HepG2 (cell line): ENCODE measurements around the gene IST1. TPM values are rescaled to one million over a fixed set of nuclear protein-coding genes. Genes with fewer than 3 reads are reported as not detected.

Experiments
- ATAC-seq: fragments of 200-7000 bp; cut with Tn5 transposase; 3 replicates; pipeline ENCODE4 v1.9.1; 2020; ENCODE audit warnings: mild to moderate bottlenecking, moderate library complexity
- BruUV-seq: library from RNA; stranded (reverse); fragments of 400-500 nt; replicated peaks from 2 replicates; lab custom pipeline; 2021; lab: Mats Ljungman, UMichigan
- CTCF ChIA-PET: fragments of 300-600 bp; formaldehyde crosslinking; extraction: SDS; loops from one replicate; lab custom pipeline; 2021; ENCODE audit warnings: low total read pairs, inconsistent platforms, low intra/inter-chr PET ratio; lab: Yijun Ruan, JAX
- POLR2A ChIA-PET: fragments of 350-600 bp; sonication (Branson Sonifier 250); formaldehyde crosslinking; loops from one replicate; lab custom pipeline; 2020; ENCODE audit warnings: antibody characterized with exemption, inconsistent platforms; lab: Yijun Ruan, JAX
- DNase-seq: peaks from one replicate; pipeline ENCODE4 v3.0.0-alpha.2; 2015; ENCODE audit warnings: low spot score
- FAIRE-seq: peaks from 3 replicates; lab custom pipeline; 2011; peaks lifted over from hg19 to GRCh38; lab: Jason Lieb, UNC
- H2AFZ ChIP-seq: one replicate; pipeline ENCODE4 v1.6.1; 2011; ENCODE audit warnings: low read length, inconsistent platforms
- H3K27ac ChIP-seq: fragments of 300-600 bp; 3 replicates; pipeline ENCODE4 v1.8.0; 2011; ENCODE audit warnings: mixed run types, mild to moderate bottlenecking, mixed read lengths, low read length, inconsistent platforms; ENCODE audit not compliant: insufficient read depth; ENCODE audit errors: extremely low read length
- H3K27me3 ChIP-seq, 2 experiments: fragments of 200-600 bp in 1 of 2; 2 replicates in 1 of 2; 3 replicates in 1 of 2; pipeline versions ENCODE4 v1.6.0 to v1.8.0; 2011; ENCODE audit warnings: low read length in 2 of 2, mild to moderate bottlenecking in 2 of 2, moderate library complexity in 2 of 2, inconsistent platforms in 1 of 2; ENCODE audit not compliant: insufficient read depth in 2 of 2, control insufficient read depth in 1 of 2
- H3K36me3 ChIP-seq, 2 experiments: fragments of 200-600 bp in 1 of 2; replicated peaks in 1 of 2; 2 replicates in 1 of 2; 3 replicates in 1 of 2; pipeline versions ENCODE4 v1.5.1 to v1.8.0; 2011; ENCODE audit warnings: low read length in 2 of 2, inconsistent platforms in 1 of 2; ENCODE audit not compliant: insufficient read depth in 2 of 2, control insufficient read depth in 1 of 2
- H3K4me1 ChIP-seq: 2 replicates; pipeline ENCODE4 v1.5.1; 2012; ENCODE audit warnings: low read length, inconsistent platforms; ENCODE audit not compliant: insufficient read depth
- H3K4me2 ChIP-seq: 2 replicates; pipeline ENCODE4 v1.6.0; 2011; ENCODE audit warnings: low read depth, low read length, inconsistent platforms
- H3K4me3 ChIP-seq, 3 experiments: fragments of 200-600 bp in 1 of 3; sonication (generic), shearing (Covaris generic) in 1 of 3; replicated peaks in 1 of 3; 2 replicates each; pipeline ENCODE4 v1.5.1; 2011 to 2016; ENCODE audit warnings: low read length in 3 of 3, inconsistent platforms in 2 of 3, low read depth in 2 of 3, mild to moderate bottlenecking in 2 of 3, control low read depth in 1 of 3, mixed read lengths in 1 of 3; ENCODE audit not compliant: insufficient read depth in 1 of 3
- H3K79me2 ChIP-seq: one replicate; pipeline ENCODE4 v1.6.1; 2011; ENCODE audit warnings: low read length, inconsistent platforms; ENCODE audit not compliant: insufficient read depth
- H3K9ac ChIP-seq: 2 replicates; pipeline ENCODE4 v1.6.0; 2011; ENCODE audit warnings: mild to moderate bottlenecking, low read depth, low read length, inconsistent platforms; ENCODE audit not compliant: insufficient read depth
- H3K9me3 ChIP-seq: 2 replicates; pipeline ENCODE4 v1.5.1; 2012; ENCODE audit warnings: mild to moderate bottlenecking, low read length
- H4K20me1 ChIP-seq: 2 replicates; pipeline ENCODE4 v1.6.0; 2011; ENCODE audit warnings: inconsistent platforms, mild to moderate bottlenecking, low read length, moderate library complexity; ENCODE audit not compliant: insufficient read depth
- ARNT2 ChIP-seq: sonication (generic); formaldehyde crosslinking; IDR thresholded peaks from 2 replicates; pipeline ENCODE4 v1.8.0; 2022; ENCODE audit warnings: mild to moderate bottlenecking, low read depth, missing genetic modification reagents, moderate library complexity
- ATAD3A ChIP-seq: sonication (generic); formaldehyde crosslinking; IDR thresholded peaks from 2 replicates; pipeline ENCODE4 v1.4.0; 2020; ENCODE audit warnings: missing genetic modification reagents
- CENPT ChIP-seq: sonication (generic); formaldehyde crosslinking; IDR thresholded peaks from 2 replicates; pipeline ENCODE4 v1.8.0; 2022; ENCODE audit warnings: low read depth, mild to moderate bottlenecking, moderate library complexity, missing genetic modification reagents
- DNMT1 ChIP-seq: sonication (generic); formaldehyde crosslinking; IDR thresholded peaks from 2 replicates; pipeline ENCODE4 v1.5.1; 2020; ENCODE audit warnings: mild to moderate bottlenecking, missing genetic modification reagents
- DZIP1 ChIP-seq: sonication (generic); formaldehyde crosslinking; IDR thresholded peaks from 2 replicates; pipeline ENCODE4 v1.5.0; 2020; ENCODE audit warnings: mild to moderate bottlenecking, missing genetic modification reagents
- MAF1 ChIP-seq: sonication (generic); formaldehyde crosslinking; IDR thresholded peaks from 2 replicates; pipeline ENCODE4 v1.5.0; 2020; ENCODE audit warnings: missing genetic modification reagents, borderline replicate concordance
- MXD3 ChIP-seq: IDR thresholded peaks from 2 replicates; pipeline ENCODE4 v1.6.1; 2016; ENCODE audit warnings: mild to moderate bottlenecking, missing biosample characterization, missing genetic modification reagents
- PRDM4 ChIP-seq: sonication (generic); formaldehyde crosslinking; IDR thresholded peaks from 2 replicates; pipeline ENCODE4 v1.9.0; 2021; ENCODE audit warnings: missing genetic modification reagents, borderline replicate concordance
- SUZ12 ChIP-seq: fragments of 150-350 bp; IDR thresholded peaks from 2 replicates; pipeline ENCODE4 v1.6.1; 2014; ENCODE audit warnings: low read depth, low read length
- TAF1 ChIP-seq: sonication (generic); formaldehyde crosslinking; IDR thresholded peaks from 2 replicates; pipeline ENCODE4 v1.4.0; 2020; ENCODE audit warnings: missing genetic modification reagents
- TIGD3 ChIP-seq: sonication (generic); formaldehyde crosslinking; IDR thresholded peaks from 2 replicates; pipeline ENCODE4 v1.5.1; 2020; ENCODE audit warnings: mild to moderate bottlenecking, missing genetic modification reagents, borderline replicate concordance
- WIZ ChIP-seq: sonication (generic); formaldehyde crosslinking; IDR thresholded peaks from 2 replicates; pipeline ENCODE4 v1.5.1; 2020; ENCODE audit warnings: mild to moderate bottlenecking, missing genetic modification reagents
- ZBTB42 ChIP-seq: sonication (generic); formaldehyde crosslinking; IDR thresholded peaks from 2 replicates; pipeline ENCODE4 v1.5.0; 2020; ENCODE audit warnings: mild to moderate bottlenecking, missing genetic modification reagents
- ZKSCAN5 ChIP-seq: sonication (generic); formaldehyde crosslinking; IDR thresholded peaks from 2 replicates; pipeline ENCODE4 v1.5.1; 2020; ENCODE audit warnings: mild to moderate bottlenecking, missing genetic modification reagents
- ZNF20 ChIP-seq: sonication (generic); formaldehyde crosslinking; IDR thresholded peaks from 2 replicates; pipeline ENCODE4 v1.4.0; 2020; ENCODE audit warnings: mild to moderate bottlenecking, moderate library complexity, missing genetic modification reagents
- ZNF652 ChIP-seq: IDR thresholded peaks from 2 replicates; pipeline ENCODE4 v1.6.1; 2016; ENCODE audit warnings: low read depth, borderline replicate concordance
- ZNF713 ChIP-seq: sonication (generic); formaldehyde crosslinking; IDR thresholded peaks from 2 replicates; pipeline ENCODE4 v1.4.0; 2020; ENCODE audit warnings: mild to moderate bottlenecking, missing genetic modification reagents
- ZNF720 ChIP-seq: sonication (generic); formaldehyde crosslinking; IDR thresholded peaks from 2 replicates; pipeline ENCODE4 v1.4.0; 2020; ENCODE audit warnings: missing genetic modification reagents
- ZNF761 ChIP-seq: sonication (generic); formaldehyde crosslinking; conservative IDR thresholded peaks from 2 replicates; pipeline ENCODE4 v1.4.0; 2020; ENCODE audit warnings: mild to moderate bottlenecking, missing genetic modification reagents
- ZNF790 ChIP-seq: sonication (generic); formaldehyde crosslinking; IDR thresholded peaks from 2 replicates; pipeline ENCODE4 v1.8.0; 2022; ENCODE audit warnings: missing genetic modification reagents, mild to moderate bottlenecking, borderline replicate concordance
- WGBS: methylation state at CpG from one replicate; pipeline ENCODE4 v1.1.6; 2017; ENCODE audit warnings: low lambda C conversion rate; 5-methylcytosine and 5-hydroxymethylcytosine counted together
- in situ Hi-C: cut with HindIII; loops from 2 replicates; pipeline ENCODE4 v1.10.0; 2017; ENCODE audit warnings: low pct_unique_long_range_greater_than_20kb; ENCODE audit not compliant: extremely low pct_ligation_motif_present
- intact Hi-C: fragments of 100-400 bp; cut with micrococcal nuclease; formaldehyde crosslinking; loops from one replicate; pipeline ENCODE4 v1.10.0; 2022; ENCODE audit not compliant: unreplicated experiment
- polyA plus RNA-seq, 8 experiments: library from polyadenylated mRNA; depleted of rRNA in 3 of 8; stranded (reverse) in 7 of 8; unstranded in 1 of 8; fragments of >200 nt; fragmentation: Illumina TruSeq in 4 of 8; extraction: Trizol in 4 of 8; gene quantifications; 2 replicates each; pipeline versions ENCODE4 v1.2.1 to v1.2.3, GENCODE V29; 2011 to 2016; ENCODE audit warnings: low read depth in 4 of 8, missing spikeins in 1 of 8, mixed read lengths in 1 of 8; ENCODE audit not compliant: insufficient read depth in 1 of 8
- total RNA-seq, 5 experiments: library from RNA; depleted of rRNA; stranded (reverse); fragments of >200 nt; fragmentation: Illumina TruSeq; extraction: Trizol; gene quantifications; 2 replicates each; pipeline ENCODE4 v1.2.3, GENCODE V29; 2016; ENCODE audit warnings: low read depth in 1 of 5

The IST1 gene
- total and polyA plus RNA-seq, 2 of the 13 experiments (the other 11 are each of a cell fraction or from before 2014, with no cell fraction given) = 346 to 415 TPM

GRCh38 chr16:71854369-71854948 lies 40.9 kb upstream of the IST1 start:
- H3K79me2 ChIP-seq = no peaks in the 10 kb centered on the region
- no peaks in the 10 kb centered on the region for H3K27me3 ChIP-seq
- H2AFZ ChIP-seq = no peak overlapping the region
- ATAC-seq = no peak
- intact Hi-C loops = no loop called here
- H4K20me1 ChIP-seq = no peaks in the 10 kb centered on the region
- H3K36me3 ChIP-seq = peaks cover 27 to 43% of the 10 kb centered on the region in 2 experiments
- ChIA-PET POLR2A (no interaction called here), CTCF (no interaction called here)
- BruUV-seq = no TSS peak
- H3K4me2 ChIP-seq = no peak overlapping the region
- WGBS = 97% methylated on average over 4 of the region's 4 CpGs
- TF ChIP-seq ZBTB42 (CRISPR knock-in tag) (no peak), TAF1 (CRISPR knock-in tag) (no peak), ARNT2 (CRISPR knock-in tag) (no peak), ZNF713 (CRISPR knock-in tag) (no peak), DZIP1 (no peak), TIGD3 (no peak), ZNF652 (CRISPR knock-in tag) (no peak), MAF1 (CRISPR knock-in tag) (no peak), DNMT1 (CRISPR knock-in tag) (no peak), ZNF720 (CRISPR knock-in tag) (no peak), SUZ12 (no peak), ZNF790 (no peak), ZNF20 (CRISPR knock-in tag) (no peak), CENPT (CRISPR knock-in tag) (no peak), WIZ (CRISPR knock-in tag) (no peak), ATAD3A (CRISPR knock-in tag) (no peak), ZKSCAN5 (no peak), MXD3 (CRISPR knock-in tag) (no peak), ZNF761 (no peak), PRDM4 (CRISPR knock-in tag) (no peak)
- no peak overlapping the region for H3K4me3 ChIP-seq
- H3K9me3 ChIP-seq = no peaks in the 10 kb centered on the region
- no peak for FAIRE-seq
- peaks cover 29% of the 10 kb centered on the region for H3K4me1 ChIP-seq
- in situ Hi-C loops = no loop called here
- H3K27ac ChIP-seq = no peak overlapping the region
- no peak for DNase-seq
- H3K9ac ChIP-seq = no peak overlapping the region
